Stimulated activated CD8-positive, alpha-beta memory T cell treated with anti-CD3 and anti-CD28 coated beads, Interleukin-4, amount 100 ng/mL, for 24 hours (primary cell): ENCODE data around the gene TEAD4.

Experiments used
- DNase-seq: peaks from one replicate; pipeline ENCODE4 v3.0.0-alpha.2; 2020; ENCODE audit warnings: low read depth

Gene TEAD4

GRCh38 chr12:3083241-3083920 is 124.2 kb downstream of the TEAD4 start:
- no peak for DNase-seq

- DNase-seq: no peak
Observed at GRCh38 chr12:3083921-3084347, 124.7 kb downstream of the TEAD4 start.

DNA sequence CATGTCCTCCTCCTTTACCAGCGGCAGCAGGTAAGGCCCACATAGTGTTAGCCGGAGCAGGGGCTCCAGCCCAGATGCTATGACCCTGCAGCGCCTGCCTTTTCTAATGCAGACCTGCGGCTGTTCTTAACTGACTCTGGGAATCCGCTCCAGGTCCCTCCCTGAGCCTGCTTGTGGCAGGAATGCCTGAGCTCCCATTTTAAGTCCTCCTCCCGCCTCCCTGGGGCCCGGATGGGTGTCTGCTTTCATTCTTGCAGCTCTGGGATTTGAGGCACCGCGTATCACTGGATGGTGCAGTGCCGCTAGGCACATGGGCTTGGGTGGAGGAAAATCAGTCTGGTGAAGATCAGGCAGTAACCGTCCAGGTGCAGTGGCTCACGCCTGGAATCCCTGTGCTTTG is 125.5 kb downstream of the TEAD4 start:
- no peak for DNase-seq

GRCh38 chr12:3085341-3086139 is 126.3 kb downstream of the TEAD4 start:
- DNase-seq: no peak

DNA sequence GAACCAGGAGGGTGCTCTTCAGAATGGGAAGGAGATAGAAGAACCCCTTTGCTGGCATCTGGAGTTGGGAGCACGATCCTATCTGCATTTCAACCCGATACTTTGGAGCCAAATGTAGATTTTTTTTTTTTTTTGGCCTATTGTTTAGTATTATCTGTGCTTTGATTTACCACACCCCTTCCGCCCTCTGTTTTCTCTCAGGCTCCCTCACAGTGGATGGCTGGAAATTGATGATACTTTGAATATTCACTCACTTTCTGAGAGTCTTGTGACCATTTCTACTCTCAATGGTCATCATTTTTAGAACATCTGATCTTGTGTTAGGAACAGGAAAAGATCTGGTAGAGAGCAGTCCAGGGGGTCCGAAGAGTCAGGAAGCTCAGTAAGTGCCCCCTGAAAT is 127.0 kb downstream of the TEAD4 start:
- DNase-seq: no peak

DNA sequence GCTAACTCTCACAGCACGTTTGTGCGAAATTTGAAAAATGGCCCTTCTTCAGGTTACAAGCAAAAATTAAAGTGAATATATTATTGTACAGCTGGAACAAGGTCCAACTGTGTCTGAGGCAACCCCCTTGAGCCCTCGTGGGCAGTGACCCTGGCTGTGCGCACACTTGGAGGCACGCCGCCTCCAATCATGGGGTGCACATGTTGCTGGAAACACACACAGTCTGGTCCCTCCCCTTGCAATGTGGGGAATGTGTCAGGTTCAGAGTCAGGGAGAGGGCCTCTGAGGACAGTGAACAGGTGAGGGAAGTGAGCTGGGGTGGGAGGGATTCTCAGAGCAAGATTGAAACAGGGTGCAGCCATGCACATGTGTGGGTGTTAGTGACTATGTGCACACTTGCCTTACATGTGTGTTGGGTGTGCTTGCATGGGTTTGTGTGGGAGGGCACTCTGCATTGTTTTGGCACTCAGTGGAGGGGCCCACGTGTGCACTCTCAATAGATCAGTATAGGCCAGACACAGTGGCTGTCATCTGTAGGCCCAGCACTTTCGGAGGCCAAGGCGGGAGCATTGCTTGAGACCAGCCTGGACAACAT is 127.6 kb downstream of the TEAD4 start:
- DNase-seq: no peak

GRCh38 chr12:3087758-3088650 is 128.8 kb downstream of the TEAD4 start:
- DNase-seq: no peak

- DNase-seq: no peak
Observed at GRCh38 chr12:3089588-3089987, 130.4 kb downstream of the TEAD4 start.
